ENCODE results near the gene SELENOK.

Gene SELENOK

GRCh38 chr3:53849916-53850315 lies 41.7 kb downstream of the SELENOK start:
- FAIRE-seq, result no peak

GRCh38 chr3:53846851-53847155 lies 44.9 kb downstream of the SELENOK start:
- FAIRE-seq (no peak), DNase-seq (ENCODE audit: insufficient read length) (no peak)
- no peak for TF ChIP-seq TAF1 (IDR thresholded peaks at IDR 0.05; ENCODE audit: borderline replicate concordance, low read depth, low read length)
- no peak for TF ChIP-seq POLR2AphosphoS5 (IDR thresholded peaks at IDR 0.05; ENCODE audit: low read depth, low read length)

More at GRCh38 chr3:53849916-53850315, 41.7 kb downstream of the SELENOK start:
- no peak for DNase-seq (ENCODE audit: insufficient read length)
- TF ChIP-seq POLR2A (IDR thresholded peaks at IDR 0.05; ENCODE audit: low read depth, low read length) (no peak), POLR2AphosphoS5 (IDR thresholded peaks at IDR 0.05; ENCODE audit: low read depth, low read length) (no peak), TAF1 (IDR thresholded peaks at IDR 0.05; ENCODE audit: borderline replicate concordance, low read depth, low read length) (no peak)

DNA sequence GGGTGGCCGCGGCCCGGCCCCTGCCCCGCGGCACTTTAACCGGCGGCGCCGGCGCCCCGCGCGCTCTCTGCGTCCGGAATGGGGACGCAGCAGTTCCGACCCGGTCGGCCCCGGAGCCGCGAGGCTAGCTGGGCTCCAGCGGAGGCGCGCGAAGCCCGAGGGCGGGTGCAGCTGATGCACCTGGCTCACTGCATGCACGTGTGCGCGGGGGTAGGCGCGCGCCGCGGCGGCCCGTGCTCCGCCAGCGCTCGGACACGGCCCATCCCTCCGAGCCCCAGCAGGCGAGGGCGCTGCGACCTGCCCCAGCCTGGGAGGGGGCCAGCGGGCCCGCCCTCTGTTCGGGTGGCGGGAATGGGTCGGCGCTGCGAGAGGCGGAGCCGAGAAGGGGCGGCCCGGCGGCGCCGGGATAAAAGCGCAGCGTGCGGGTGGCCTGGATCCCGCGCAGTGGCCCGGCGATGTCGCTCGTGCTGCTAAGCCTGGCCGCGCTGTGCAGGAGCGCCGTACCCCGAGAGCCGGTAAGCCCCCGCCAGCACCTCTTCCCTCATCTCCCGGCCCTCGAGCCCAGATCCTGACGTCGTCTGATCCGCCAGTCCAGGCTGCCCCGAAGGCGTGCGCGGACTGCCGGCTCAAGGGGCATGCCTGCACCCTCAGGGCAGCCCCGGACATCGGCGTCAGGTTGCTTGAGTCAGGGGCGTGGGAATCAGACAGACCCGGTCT lies 45.4 kb downstream of the SELENOK start, which contains the start of the genes CHDH and IL17RB:
TSS of gene CHDH (minus strand) at position 286 of the 717 bp plus-strand sequence. CDS start 22,411 bp downstream, outside the sequence.
TSS of gene IL17RB (plus strand) at position 435 of the 717 bp plus-strand sequence. CDS start at position 456, 21 bp downstream.
- TF ChIP-seq POLR2AphosphoS5 (IDR thresholded peaks at IDR 0.05; ENCODE audit: low read depth, low read length) (no peak), POLR2A (IDR thresholded peaks at IDR 0.05; ENCODE audit: low read depth, low read length) (no peak), TAF1 (IDR thresholded peaks at IDR 0.05; ENCODE audit: borderline replicate concordance, low read depth, low read length) (no peak)
- peak; percentile 24 for FAIRE-seq
- DNase-seq (ENCODE audit: insufficient read length), result peak; percentile 46

GRCh38 chr3:53845881-53846133 lies 45.9 kb downstream of the SELENOK start:
- no peak for DNase-seq (ENCODE audit: insufficient read length)
- FAIRE-seq, result peak; percentile 14
- TF ChIP-seq POLR2A (IDR thresholded peaks at IDR 0.05; ENCODE audit: low read depth, low read length), result no peak

- TF ChIP-seq TAF1 (IDR thresholded peaks at IDR 0.05; ENCODE audit: borderline replicate concordance, low read depth, low read length) (no peak), POLR2A (IDR thresholded peaks at IDR 0.05; ENCODE audit: low read depth, low read length) (no peak), POLR2AphosphoS5 (IDR thresholded peaks at IDR 0.05; ENCODE audit: low read depth, low read length) (no peak)
- DNase-seq (ENCODE audit: insufficient read length), result no peak
- peak; percentile 61 for FAIRE-seq
Observed at GRCh38 chr3:53845103-53845880, 46.4 kb downstream of the SELENOK start.

GRCh38 chr3:53844262-53845102 lies 47.2 kb downstream of the SELENOK start:
- TF ChIP-seq TAF1 (IDR thresholded peaks at IDR 0.05; ENCODE audit: borderline replicate concordance, low read depth, low read length) (no peak), POLR2AphosphoS5 (IDR thresholded peaks at IDR 0.05; ENCODE audit: low read depth, low read length) (no peak), POLR2A (IDR thresholded peaks at IDR 0.05; ENCODE audit: low read depth, low read length) (no peak)
- DNase-seq (ENCODE audit: insufficient read length) (no peak), FAIRE-seq (no peak)

DNA sequence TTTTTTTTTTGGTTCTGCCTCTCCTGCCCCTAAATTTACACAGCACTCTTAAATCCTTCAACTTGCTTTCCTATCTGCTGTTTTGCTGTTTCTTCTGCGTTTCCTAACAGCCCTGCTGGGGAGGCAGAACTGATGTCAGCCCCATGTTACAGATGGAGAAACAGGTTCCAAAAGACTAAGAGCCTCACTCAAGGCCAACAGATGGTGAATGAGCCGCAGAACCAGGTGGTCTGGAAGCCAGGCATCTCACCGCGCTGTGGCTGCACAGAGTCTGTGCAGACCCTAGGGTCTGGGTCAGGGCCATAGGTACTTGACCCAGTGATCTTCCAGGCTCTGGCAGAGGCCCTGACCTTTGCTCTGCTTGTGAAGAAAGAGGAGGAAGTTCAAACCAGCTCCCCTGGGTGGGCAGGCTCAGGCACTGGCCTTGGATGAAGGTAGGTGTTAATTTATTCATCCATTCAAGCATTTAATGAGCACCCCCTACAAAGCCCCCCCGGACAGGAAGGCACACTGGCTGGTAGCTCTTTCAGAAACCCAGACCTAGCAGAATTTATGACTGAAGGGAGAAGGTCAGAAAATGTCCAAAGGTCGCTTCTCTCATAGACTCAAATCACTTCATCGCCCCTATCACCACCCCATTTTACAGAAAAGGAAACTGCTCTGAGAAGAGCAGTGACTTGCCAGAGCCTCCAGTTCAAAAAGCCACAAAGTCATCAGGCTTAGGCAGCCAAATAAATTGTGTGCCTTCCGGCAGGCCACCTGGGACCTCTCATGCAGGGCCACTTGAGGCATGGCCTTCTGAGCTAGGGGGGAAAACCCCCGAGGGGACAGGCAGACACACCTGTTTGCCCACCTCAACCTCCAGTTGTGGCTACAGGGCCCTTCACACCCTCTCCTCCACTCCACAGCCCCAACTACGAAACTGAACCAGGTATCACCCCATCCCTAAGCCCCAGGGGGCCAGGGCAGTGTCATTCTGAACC lies 48.2 kb downstream of the SELENOK start:
- FAIRE-seq (peak; percentile 85), DNase-seq (ENCODE audit: insufficient read length) (no peak)
- TF ChIP-seq POLR2AphosphoS5 (IDR thresholded peaks at IDR 0.05; ENCODE audit: low read depth, low read length), result no peak
- no peak for TF ChIP-seq TAF1 (IDR thresholded peaks at IDR 0.05; ENCODE audit: borderline replicate concordance, low read depth, low read length)
- no peak for TF ChIP-seq POLR2A (IDR thresholded peaks at IDR 0.05; ENCODE audit: low read depth, low read length)

GRCh38 chr3:53842436-53843194 lies 49.0 kb downstream of the SELENOK start:
- no peak for DNase-seq (ENCODE audit: insufficient read length)
- FAIRE-seq, result peak; percentile 48
- TF ChIP-seq TAF1 (IDR thresholded peaks at IDR 0.05; ENCODE audit: borderline replicate concordance, low read depth, low read length) (no peak), POLR2AphosphoS5 (IDR thresholded peaks at IDR 0.05; ENCODE audit: low read depth, low read length) (no peak), POLR2A (IDR thresholded peaks at IDR 0.05; ENCODE audit: low read depth, low read length) (no peak)

- DNase-seq (ENCODE audit: insufficient read length) (no peak), FAIRE-seq (no peak)
- TF ChIP-seq TAF1 (IDR thresholded peaks at IDR 0.05; ENCODE audit: borderline replicate concordance, low read depth, low read length), result no peak
Observed at GRCh38 chr3:53841296-53841695, 50.4 kb downstream of the SELENOK start.

DNA sequence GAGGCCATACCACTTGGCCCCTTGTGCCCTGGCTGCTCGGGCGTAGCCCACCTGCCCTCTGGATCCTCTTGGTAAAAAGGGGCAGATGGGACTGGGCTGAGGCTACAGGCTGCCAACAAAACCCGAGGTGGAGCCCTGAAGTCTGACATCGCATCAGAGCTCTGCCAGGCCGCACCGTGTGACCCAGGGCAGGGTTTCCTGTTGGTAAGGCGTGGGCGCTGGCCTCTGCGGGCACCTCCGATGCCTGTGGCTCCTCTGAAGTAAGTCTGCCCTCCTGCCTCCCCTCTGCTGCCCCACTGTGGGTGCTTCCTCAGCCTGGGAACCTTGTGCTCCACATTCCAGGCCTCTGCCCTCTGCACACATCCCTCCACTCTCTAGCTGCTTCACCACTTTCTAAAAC lies 54.3 kb downstream of the SELENOK start:
- TF ChIP-seq POLR2AphosphoS5 (IDR thresholded peaks at IDR 0.05; ENCODE audit: low read depth, low read length) (no peak), TAF1 (IDR thresholded peaks at IDR 0.05; ENCODE audit: borderline replicate concordance, low read depth, low read length) (no peak), POLR2A (IDR thresholded peaks at IDR 0.05; ENCODE audit: low read depth, low read length) (no peak)
- DNase-seq (ENCODE audit: insufficient read length) (no peak), FAIRE-seq (no peak)

Measured in GM12892 (cell line).